Activated naive CD4-positive, alpha-beta T cell treated with anti-CD3 and anti-CD28 coated beads, Interleukin-2, amount 50 U/mL, for 16 hours (primary cell): ENCODE measurements around the gene LAMC1.

Experiments
- DNase-seq: peaks from one replicate; pipeline ENCODE4 v3.0.0-alpha.2; 2020

Gene LAMC1

GRCh38 chr1:183023146-183023600, at the start of gene LAMC1:
LAMC1 (plus strand) TSS chr1:183023420; CDS start chr1:183023717, 297 bp downstream.
- DNase-seq: peak; percentile 12

DNA sequence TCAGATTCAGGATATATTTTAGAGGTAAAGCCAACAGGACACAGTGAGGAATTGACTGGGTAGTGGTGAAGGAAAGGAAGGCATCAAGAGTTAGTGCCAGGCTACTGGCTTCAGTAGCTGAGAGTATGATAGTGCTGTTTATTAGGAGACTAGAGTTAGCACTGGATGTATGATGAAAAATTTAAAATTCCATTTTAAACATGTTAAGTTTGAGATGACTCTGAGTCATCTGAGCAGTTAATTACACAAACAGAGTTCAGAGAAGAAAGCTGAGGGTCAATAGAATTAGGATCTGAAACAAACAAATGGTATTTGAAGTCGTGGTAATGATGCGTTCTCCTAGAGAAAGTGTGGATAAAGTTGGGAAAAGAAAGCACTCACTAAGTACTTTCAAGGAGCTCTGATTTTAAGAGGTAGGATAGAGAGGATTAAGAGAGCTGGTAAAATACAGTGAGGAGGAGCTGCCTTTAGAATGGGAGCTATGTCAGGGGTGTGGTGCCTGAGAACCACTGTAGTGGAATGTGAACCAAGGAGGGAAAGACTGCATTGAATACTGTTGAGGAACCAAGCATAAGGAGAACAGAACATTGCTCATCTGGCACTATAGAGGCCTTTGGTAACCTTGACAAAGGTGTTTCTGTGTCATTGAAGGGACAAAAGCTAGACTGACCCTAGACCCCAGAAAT, 48.6 kb upstream of the LAMC1 start:
- DNase-seq: no peak

DNA sequence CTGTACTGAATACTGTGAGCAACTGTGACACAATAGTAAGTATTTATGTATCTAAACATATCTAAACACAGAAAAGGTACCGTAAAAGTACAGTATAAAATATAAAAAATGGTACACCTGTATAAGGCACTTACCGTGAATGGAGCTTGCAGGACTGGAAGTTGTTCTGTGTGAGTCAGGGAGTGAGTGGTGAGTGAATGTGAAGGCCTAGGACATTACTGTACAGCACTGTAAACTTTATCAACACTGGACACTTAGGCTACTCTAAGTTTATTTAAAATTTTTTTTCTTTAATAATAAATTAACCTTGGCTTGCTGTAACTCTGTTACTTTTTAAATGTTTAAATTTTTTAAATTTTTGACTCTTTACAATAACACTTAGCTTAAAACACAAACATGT, 45.7 kb upstream of the LAMC1 start:
- DNase-seq: no peak

GRCh38 chr1:182978151-182978853, 44.9 kb upstream of the LAMC1 start:
- DNase-seq: no peak

- DNase-seq: no peak
Observed at GRCh38 chr1:182984138-182984537, 39.1 kb upstream of the LAMC1 start.

DNA sequence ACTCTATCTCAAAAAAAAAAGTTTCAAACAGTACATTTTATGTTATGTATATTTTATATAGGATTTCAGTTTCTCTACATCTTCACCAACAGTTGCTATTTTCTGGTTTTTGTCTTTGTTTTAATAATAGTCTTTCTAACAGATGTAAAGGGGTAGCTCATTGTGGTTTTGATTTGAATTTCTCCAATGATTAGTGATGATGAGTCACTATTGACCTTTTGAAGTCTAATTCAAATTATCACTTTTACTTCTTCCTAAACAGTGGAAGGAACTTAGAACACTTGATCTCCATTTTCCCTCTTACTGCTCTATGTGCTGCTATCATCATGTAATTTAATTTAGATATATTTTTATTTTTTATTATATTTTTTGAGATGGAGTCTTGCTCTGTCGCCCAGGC, 38.6 kb upstream of the LAMC1 start:
- DNase-seq: no peak

DNA sequence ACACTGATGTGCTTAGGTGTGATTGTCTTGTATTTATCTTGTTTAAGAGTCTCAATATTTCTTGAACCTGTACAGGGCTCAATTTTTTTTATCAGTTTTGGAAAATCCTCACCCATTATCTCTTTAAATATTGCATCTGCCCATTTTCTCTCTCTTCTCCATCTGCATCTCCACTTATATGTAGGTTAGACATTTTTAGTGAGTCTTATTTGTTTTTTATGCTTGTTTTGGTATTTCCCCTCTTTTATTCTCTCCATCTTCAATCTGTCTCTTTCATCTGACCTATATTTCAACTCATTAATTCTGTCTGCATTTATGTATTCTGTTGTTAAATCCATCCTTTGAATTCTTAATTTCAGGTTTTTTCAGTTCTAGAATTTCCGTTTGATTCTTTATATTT, 37.3 kb upstream of the LAMC1 start:
- no peak for DNase-seq

DNA sequence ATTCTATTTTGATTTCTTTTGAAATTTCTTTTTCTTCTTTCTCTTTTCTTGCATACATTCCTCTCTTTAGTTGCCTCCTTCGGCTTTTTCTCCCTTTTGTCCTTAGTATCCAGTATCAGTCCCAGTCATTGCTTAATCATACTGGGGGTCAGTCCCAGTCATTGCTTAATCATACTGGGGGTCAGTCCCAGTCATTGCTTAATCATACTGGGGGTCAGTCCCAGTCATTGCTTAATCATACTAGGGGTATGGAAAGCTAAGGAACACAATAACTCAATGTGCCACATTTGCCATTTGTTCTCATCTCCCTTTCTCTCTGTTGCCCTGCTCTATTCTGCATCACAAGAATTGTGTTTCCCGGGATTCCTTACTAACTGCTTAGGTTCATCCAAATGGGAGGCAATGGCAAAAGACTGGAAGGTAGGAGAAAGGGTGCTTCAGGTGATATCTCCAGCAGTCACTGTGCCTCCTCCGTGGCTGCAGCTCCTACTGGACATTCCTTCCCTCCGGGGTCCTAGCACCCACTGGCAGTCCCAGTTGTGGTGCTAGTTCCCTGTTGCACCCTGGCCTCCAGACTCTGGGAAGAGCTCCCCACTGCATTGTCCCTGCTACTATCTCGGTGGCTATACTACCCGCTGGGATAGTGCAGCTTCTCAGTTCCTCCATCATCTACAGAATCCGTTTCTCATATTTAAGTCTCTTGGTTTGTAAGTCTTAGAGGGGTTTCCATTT, 32.6 kb upstream of the LAMC1 start:
- DNase-seq: no peak

GRCh38 chr1:182993746-182994145, 29.5 kb upstream of the LAMC1 start:
- DNase-seq: no peak

GRCh38 chr1:182995894-182996293, 27.3 kb upstream of the LAMC1 start:
- no peak for DNase-seq

GRCh38 chr1:182996816-182997215, 26.4 kb upstream of the LAMC1 start:
- DNase-seq: no peak

DNA sequence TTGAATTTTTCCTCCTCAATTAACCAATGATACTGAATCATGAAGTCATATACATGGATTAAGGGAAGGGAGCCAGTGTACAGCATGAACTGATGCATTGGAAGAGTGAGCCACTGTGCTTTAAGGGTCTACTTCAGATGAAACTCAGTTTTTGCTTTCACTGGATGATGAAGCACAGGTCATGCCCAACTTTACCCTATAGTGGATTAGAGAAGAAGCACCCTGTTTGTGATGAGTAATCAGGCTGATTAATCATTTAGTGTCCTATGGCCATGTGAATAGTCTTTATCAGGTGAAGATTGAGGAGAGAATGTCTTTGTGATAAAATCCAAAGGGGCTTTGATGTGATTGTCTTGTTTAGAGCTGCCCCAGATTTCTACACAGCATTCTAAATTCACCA, 24.7 kb upstream of the LAMC1 start:
- DNase-seq: no peak

DNA sequence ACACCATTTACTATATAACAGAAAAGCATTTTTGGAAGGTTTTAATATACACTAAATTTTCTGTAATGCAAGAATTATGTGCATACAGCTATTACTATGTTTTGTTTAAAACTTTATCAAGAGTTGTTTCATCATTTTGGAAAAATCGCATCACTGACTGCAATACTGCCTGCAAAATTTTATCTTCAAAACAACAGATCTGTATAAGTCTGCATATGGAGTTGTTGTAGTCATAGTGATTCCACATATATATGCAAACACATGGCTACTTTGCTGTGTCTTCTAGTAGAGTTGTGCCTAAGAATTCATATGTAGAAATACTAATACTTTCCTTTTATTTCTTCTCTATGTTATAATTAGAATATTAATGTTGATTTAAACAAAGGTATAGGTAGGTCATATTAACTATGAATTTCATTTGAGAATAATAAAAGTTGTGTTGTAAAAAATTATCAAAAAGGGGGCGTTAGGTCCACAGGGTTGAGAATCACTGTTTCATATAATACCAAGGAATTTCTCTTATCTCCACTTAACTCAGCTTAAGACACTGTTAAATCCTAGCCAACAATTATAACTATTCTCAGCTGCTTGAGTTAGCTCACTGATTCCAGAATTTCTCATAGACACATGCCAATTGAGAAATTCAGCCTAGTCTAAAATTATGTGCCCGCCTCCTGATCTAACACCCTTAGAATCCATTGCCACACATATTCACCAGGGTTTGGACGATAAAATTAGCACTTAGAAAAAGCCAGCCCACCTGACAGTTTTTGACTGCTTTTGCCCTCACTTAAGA, 22.9 kb upstream of the LAMC1 start:
- no peak for DNase-seq

GRCh38 chr1:183002267-183002666, 21.0 kb upstream of the LAMC1 start:
- DNase-seq: no peak

DNA sequence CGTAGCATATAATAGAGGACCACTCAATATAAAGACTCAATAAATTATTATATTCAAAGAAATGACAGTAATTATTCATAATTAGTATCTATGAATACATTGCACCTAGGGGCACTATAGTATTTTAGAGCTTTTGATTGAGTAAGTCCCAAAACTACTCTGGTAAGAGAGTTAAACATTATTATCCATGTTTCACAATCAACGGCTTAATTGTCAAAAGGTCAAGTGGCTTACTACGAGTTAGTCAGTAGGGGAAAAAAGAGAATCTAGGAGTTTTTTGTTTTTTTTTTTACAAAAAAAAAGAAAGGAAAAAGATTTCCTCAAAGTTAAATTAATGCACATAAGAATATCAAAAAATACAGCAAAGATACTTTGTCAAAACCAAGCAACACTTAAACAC, 20.4 kb upstream of the LAMC1 start:
- DNase-seq: no peak

DNA sequence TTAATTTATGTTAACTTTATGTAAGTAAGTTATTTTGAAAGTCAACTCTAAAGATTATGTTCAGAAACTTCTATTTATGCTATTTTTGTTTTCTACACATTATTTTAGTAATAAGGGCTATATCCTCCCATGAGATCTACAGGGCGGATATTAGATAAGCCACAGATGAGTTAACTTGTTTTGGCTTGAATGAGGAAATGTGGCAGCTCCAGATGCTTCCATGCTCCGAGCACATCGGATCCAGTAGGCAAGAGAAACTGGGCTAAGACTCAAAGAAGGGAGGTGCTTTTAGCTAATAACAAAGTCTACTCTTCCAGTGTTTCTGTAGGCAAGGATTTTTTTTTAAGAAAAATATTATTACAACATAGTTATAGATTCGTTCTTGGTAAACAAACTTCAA, 20.0 kb upstream of the LAMC1 start:
- no peak for DNase-seq

DNA sequence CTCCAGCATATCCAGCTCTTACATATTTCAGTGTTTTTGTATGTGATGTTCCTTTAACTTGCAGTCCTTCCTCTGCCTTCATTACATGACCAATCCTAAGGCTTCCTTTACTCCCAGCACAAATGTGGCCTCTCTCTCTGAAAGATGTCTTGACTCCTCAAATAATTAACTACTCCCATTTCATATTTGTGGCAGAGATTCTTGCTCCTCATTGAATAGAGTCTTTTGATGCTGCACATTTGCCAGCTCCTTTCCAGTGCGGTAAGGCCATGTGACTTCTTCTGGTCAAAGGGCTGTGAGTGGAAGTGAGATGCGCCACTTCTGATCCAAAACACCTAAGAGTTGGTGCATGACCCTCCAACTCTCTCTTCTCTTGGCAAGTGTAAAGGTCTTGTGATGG, 19.1 kb upstream of the LAMC1 start:
- no peak for DNase-seq

DNA sequence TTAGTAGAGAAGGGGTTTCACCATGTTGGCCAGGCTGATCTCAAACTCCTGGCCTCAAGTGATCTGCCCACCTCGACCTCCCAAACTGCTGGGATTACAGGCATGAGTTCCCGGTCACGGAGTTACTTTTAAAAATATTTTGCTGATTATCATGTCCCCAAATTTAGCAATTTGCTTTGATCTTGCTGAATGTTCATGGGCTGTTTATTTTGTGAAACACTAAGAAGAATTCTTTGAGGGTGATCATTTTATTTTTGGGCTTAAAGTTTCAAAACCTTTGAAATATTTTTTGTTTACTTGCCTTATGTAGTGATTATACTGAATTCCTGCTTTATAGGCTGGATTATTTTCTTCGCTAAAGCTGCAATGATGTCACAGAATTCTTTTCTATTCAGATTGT, 11.4 kb upstream of the LAMC1 start:
- no peak for DNase-seq

GRCh38 chr1:183012301-183012994, 10.8 kb upstream of the LAMC1 start:
- no peak for DNase-seq

DNA sequence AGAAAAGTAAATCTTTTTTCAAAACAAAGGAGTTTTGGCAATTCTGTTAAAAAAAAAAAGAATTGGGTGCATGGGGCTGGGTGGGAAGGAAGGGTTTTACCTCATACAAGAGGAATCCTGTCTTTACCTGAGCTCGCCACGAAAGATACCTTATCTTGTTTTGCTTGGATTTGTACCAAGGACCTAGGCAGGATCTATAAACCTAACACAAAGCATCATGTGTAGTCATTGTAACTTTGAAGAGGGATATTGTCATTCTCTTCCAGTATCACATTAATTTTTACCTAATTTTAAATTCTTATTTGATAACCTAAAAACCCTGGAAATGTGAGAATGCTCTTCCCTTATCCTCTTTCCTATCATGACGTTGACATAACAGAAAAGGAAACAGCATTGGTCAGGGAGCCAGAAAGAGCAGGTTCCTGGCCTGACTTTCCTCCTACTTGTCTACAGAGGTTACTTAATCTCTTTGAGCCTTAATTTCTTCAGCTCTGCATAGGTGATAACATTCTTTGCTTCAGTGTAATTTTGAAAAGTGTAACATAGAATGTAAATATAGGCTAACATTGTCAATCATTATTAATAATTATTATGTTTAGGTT, 4.0 kb upstream of the LAMC1 start:
- DNase-seq: no peak

- DNase-seq: no peak
Observed at GRCh38 chr1:183019860-183020259, 3.4 kb upstream of the LAMC1 start.
